Colonic mucosa (tissue), 4 donors: Measurements from ENCODE around the gene RGMB. TPM values are rescaled to one million over a fixed set of nuclear protein-coding genes. Genes with fewer than 3 reads are reported as not detected.

Source experiments
- DNase-seq: peaks from one replicate; pipeline ENCODE4 v3.0.0-alpha.2; 2020
- H3K27ac ChIP-seq: fragments of 200-600 bp; one replicate; pipeline ENCODE4 v1.8.0; 2021
- H3K27me3 ChIP-seq: fragments of 200-600 bp; one replicate; pipeline ENCODE4 v1.8.0; 2021
- H3K36me3 ChIP-seq: fragments of 200-600 bp; one replicate; pipeline ENCODE4 v1.8.0; 2021
- H3K4me1 ChIP-seq: fragments of 200-600 bp; one replicate; pipeline ENCODE4 v1.8.0; 2021; ENCODE audit warnings: mild to moderate bottlenecking
- H3K4me3 ChIP-seq: fragments of 200-600 bp; one replicate; pipeline ENCODE4 v1.8.0; 2021
- H3K9ac ChIP-seq, 2 donors: one replicate each; pipeline ENCODE4 v1.7.0; 2013; ENCODE audit warnings: control low read depth in 2 of 2, low read depth in 2 of 2, low read length in 2 of 2
- H3K9me3 ChIP-seq: fragments of 200-600 bp; one replicate; pipeline ENCODE4 v1.8.0; 2021
- CTCF ChIP-seq: fragments of 200-600 bp; IDR thresholded peaks from one replicate; pipeline ENCODE4 v1.8.0; 2022; ENCODE audit warnings: antibody characterized with exemption, mild to moderate bottlenecking
- intact Hi-C: fragments of 100-400 bp; cut with DNase I; formaldehyde crosslinking; loops from one replicate; pipeline ENCODE4 v1.14.1; 2022
- total RNA-seq, 2 donors: library from RNA; stranded (reverse); fragmentation: NEBNext Ultra II Directional in 1 of 2; extraction: Animal tissue kit (Norgen Biotek cat#: 25700) in 1 of 2; gene quantifications; one replicate each; pipeline ENCODE4 v1.2.1, GENCODE V29; 2021
- donor health status: healthy.
- donor health status: DM: no; HTN: no; CAD: no.
- donor health status: DM: no; HTN: no; CAD: no.

The RGMB gene, protein sequence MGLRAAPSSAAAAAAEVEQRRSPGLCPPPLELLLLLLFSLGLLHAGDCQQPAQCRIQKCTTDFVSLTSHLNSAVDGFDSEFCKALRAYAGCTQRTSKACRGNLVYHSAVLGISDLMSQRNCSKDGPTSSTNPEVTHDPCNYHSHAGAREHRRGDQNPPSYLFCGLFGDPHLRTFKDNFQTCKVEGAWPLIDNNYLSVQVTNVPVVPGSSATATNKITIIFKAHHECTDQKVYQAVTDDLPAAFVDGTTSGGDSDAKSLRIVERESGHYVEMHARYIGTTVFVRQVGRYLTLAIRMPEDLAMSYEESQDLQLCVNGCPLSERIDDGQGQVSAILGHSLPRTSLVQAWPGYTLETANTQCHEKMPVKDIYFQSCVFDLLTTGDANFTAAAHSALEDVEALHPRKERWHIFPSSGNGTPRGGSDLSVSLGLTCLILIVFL
- total RNA-seq, result 10 to 100 TPM; 67.7 to 69.6 TPM

DNA sequence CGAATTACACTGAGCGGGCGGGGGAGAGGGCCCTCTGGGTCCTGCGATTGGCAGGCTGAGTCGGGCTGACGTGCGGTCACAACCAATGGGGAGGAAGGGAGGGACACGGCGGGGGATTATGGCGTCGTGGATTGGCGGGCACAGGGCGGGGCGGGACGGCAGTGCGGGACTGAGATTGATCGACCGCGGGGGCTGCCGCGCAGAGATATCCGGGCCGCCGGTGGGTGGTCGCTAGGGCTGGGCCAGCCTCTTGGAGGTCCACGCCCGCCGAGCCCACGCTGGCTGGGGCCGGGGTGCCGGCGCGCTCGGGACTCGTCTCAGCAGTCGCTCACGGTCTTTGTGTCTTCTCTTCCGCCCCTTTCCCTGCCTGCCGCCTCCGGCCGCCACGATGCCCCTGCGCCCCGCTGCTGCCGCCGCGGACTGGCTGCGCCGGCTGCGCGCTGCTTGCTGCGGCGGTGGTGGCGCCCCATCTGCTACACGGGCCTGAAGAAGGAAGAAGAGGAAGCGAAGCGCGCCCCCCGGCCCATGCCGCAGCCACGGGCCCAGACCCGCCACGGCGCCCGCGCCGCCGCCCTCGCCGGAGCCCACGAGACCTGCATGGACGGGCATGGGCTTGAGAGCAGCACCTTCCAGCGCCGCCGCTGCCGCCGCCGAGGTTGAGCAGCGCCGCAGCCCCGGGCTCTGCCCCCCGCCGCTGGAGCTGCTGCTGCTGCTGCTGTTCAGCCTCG is at the start of gene RGMB:
Gene RGMB, plus strand, starts transcription at position 200 of the 728 bp plus-strand sequence. Its CDS starts 408 bp downstream, at position 608.
- Histone ChIP-seq H3K36me3 (no peaks in the 10 kb centered on the region), H3K4me1 (no peaks in the 10 kb centered on the region), H3K9me3 (no peaks in the 10 kb centered on the region), H3K27ac (peak within 1 kb of the TSS; percentile 95), H3K9ac (peak within 1 kb of the TSS; percentile 84 to 97), H3K4me3 (peak within 1 kb of the TSS; percentile 82), H3K27me3 (no peaks in the 10 kb centered on the region)
- intact Hi-C loops, result no loop called here
- no peak for TF ChIP-seq CTCF
- DNase-seq, result peak; percentile 99

DNA sequence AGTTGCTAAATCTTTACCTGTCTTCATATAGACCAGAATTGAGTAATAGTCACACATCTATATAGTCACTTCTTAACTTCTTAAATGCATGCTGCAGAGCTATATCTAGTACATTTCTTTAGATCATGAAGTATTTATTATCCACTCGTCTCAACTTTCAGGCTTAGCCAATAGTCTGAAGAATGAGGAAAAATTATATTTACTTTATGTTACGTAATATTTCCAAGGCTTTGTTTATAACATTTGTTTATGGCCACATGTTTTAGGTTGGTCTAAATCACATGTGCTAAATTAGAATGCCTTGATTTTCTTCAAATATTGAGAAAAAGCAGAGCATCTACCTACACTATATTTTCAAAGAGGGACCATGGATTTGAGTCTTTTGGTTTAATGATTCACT is 47.2 kb upstream of the RGMB start:
- no peaks in the 10 kb centered on the region for H3K9me3 ChIP-seq
- no peaks in the 10 kb centered on the region for H3K36me3 ChIP-seq
- H3K4me3 ChIP-seq, result no peak overlapping the region
- no peak overlapping the region for H3K27ac ChIP-seq
- no peaks in the 10 kb centered on the region for H3K4me1 ChIP-seq
- H3K9ac ChIP-seq, result no peak overlapping the region
- H3K27me3 ChIP-seq, result no peaks in the 10 kb centered on the region
- DNase-seq, result no peak
- TF ChIP-seq CTCF, result no peak
- intact Hi-C loops, result no loop called here

- Histone ChIP-seq H3K9me3 (no peaks in the 10 kb centered on the region), H3K9ac (no peak overlapping the region), H3K4me1 (no peaks in the 10 kb centered on the region), H3K27me3 (no peaks in the 10 kb centered on the region), H3K4me3 (no peak overlapping the region), H3K36me3 (no peaks in the 10 kb centered on the region), H3K27ac (no peak overlapping the region)
- DNase-seq, result no peak
- intact Hi-C loops, result no loop called here
- TF ChIP-seq CTCF, result no peak
These were observed 45.8 kb upstream of the RGMB start for GRCh38 chr5:98727686-98728085.

DNA sequence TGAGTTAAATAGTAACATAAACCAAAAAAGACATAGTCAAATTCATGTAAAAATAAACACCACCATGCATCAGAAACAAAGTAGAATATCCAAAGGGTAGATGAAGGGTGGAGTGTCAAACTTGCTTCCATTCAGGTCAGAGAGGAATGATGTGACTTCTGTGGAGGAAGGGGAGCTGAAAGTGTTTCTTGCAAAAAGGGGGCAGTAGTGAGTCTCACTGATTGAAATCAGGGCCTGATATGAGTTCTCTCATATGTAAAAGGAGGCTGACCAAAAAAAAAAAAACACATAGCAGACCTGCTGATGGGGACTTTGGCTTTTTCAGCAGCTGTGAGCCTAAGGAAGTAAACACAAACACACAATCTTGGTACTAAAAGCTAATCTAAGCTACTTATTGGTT is 38.8 kb upstream of the RGMB start:
- H3K27ac ChIP-seq, result no peak overlapping the region
- no peak overlapping the region for H3K9ac ChIP-seq
- no peak overlapping the region for H3K4me3 ChIP-seq
- H3K9me3 ChIP-seq, result no peaks in the 10 kb centered on the region
- no peak for DNase-seq
- no peaks in the 10 kb centered on the region for H3K36me3 ChIP-seq
- intact Hi-C loops, result no loop called here
- H3K4me1 ChIP-seq, result no peaks in the 10 kb centered on the region
- TF ChIP-seq CTCF, result no peak
- H3K27me3 ChIP-seq, result no peaks in the 10 kb centered on the region

GRCh38 chr5:98735806-98736507 is 37.5 kb upstream of the RGMB start:
- H3K9me3 ChIP-seq, result no peaks in the 10 kb centered on the region
- TF ChIP-seq CTCF, result no peak
- intact Hi-C loops, result no loop called here
- DNase-seq, result no peak
- H3K9ac ChIP-seq, result no peak overlapping the region
- H3K4me3 ChIP-seq, result no peak overlapping the region
- no peak overlapping the region for H3K27ac ChIP-seq
- H3K27me3 ChIP-seq, result no peaks in the 10 kb centered on the region
- no peaks in the 10 kb centered on the region for H3K36me3 ChIP-seq
- H3K4me1 ChIP-seq, result no peaks in the 10 kb centered on the region
